Muscle layer of duodenum (tissue), 2 donors: Measurements from ENCODE around the gene SDK1.

ENCODE experiments used
- H3K27ac ChIP-seq: one replicate; pipeline ENCODE4 v1.7.0; 2013; ENCODE audit warnings: mild to moderate bottlenecking, low read length
- H3K27me3 ChIP-seq: one replicate; pipeline ENCODE4 v1.7.0; 2013; ENCODE audit warnings: low read depth, mild to moderate bottlenecking, control low read depth, low read length
- H3K36me3 ChIP-seq, 2 donors: one replicate each; pipeline ENCODE4 v1.7.0; 2013; ENCODE audit warnings: low read length in 2 of 2, control low read depth in 1 of 2, mild to moderate bottlenecking in 1 of 2; ENCODE audit not compliant: insufficient read depth in 2 of 2, control insufficient read depth in 1 of 2
- H3K4me1 ChIP-seq, 2 donors: one replicate each; pipeline ENCODE4 v1.7.0; 2013; ENCODE audit warnings: low read length in 2 of 2, mild to moderate bottlenecking in 2 of 2, control low read depth in 1 of 2, moderate library complexity in 1 of 2; ENCODE audit not compliant: insufficient read depth in 2 of 2, control insufficient read depth in 1 of 2
- H3K4me3 ChIP-seq, 2 donors: one replicate each; pipeline ENCODE4 v1.7.0; 2013; ENCODE audit warnings: low read length in 2 of 2, low read depth in 1 of 2, mild to moderate bottlenecking in 1 of 2
- H3K9me3 ChIP-seq, 2 donors: one replicate each; pipeline ENCODE4 v1.7.0; 2013; ENCODE audit warnings: low read length in 2 of 2, control low read depth in 1 of 2, mild to moderate bottlenecking in 1 of 2; ENCODE audit not compliant: control insufficient read depth in 1 of 2
- donor health status: healthy.

Gene SDK1

GRCh38 chr7:3312583-3312982 is 11.5 kb downstream of the SDK1 start:
- H3K36me3 ChIP-seq: no peaks in the 10 kb centered on the region
- no peaks in the 10 kb centered on the region for H3K9me3 ChIP-seq
- no peaks in the 10 kb centered on the region for H3K4me1 ChIP-seq
- no peak overlapping the region for H3K4me3 ChIP-seq
- H3K27ac ChIP-seq: no peak overlapping the region
- peaks cover 3% of the 10 kb centered on the region for H3K27me3 ChIP-seq

- no peak overlapping the region for H3K27ac ChIP-seq
- no peaks in the 10 kb centered on the region for H3K36me3 ChIP-seq
- no peaks in the 10 kb centered on the region for H3K4me1 ChIP-seq
- H3K4me3 ChIP-seq: no peak overlapping the region
- peaks cover 0 to 6% of the 10 kb centered on the region in 2 donors for H3K9me3 ChIP-seq
- H3K27me3 ChIP-seq: no peaks in the 10 kb centered on the region
Measured at GRCh38 chr7:3318874-3319273, 17.8 kb downstream of the SDK1 start.

GRCh38 chr7:3321206-3321605 is 20.2 kb downstream of the SDK1 start:
- Histone ChIP-seq H3K27me3 (no peaks in the 10 kb centered on the region), H3K4me3 (no peak overlapping the region), H3K9me3 (peaks cover 0 to 6% of the 10 kb centered on the region in 2 donors), H3K4me1 (no peaks in the 10 kb centered on the region), H3K27ac (no peak overlapping the region), H3K36me3 (no peaks in the 10 kb centered on the region)

GRCh38 chr7:3321745-3322144 is 20.7 kb downstream of the SDK1 start:
- H3K4me3 ChIP-seq: no peak overlapping the region
- H3K27ac ChIP-seq: no peak overlapping the region
- no peaks in the 10 kb centered on the region for H3K27me3 ChIP-seq
- no peaks in the 10 kb centered on the region for H3K36me3 ChIP-seq
- peaks cover 0 to 6% of the 10 kb centered on the region in 2 donors for H3K9me3 ChIP-seq
- H3K4me1 ChIP-seq: no peaks in the 10 kb centered on the region

GRCh38 chr7:3326246-3326645 is 25.2 kb downstream of the SDK1 start:
- H3K4me1 ChIP-seq: no peaks in the 10 kb centered on the region
- no peak overlapping the region for H3K27ac ChIP-seq
- H3K36me3 ChIP-seq: no peaks in the 10 kb centered on the region
- no peak overlapping the region for H3K4me3 ChIP-seq
- H3K9me3 ChIP-seq: peaks cover 0 to 6% of the 10 kb centered on the region in 2 donors
- H3K27me3 ChIP-seq: no peaks in the 10 kb centered on the region

- Histone ChIP-seq H3K4me1 (no peaks in the 10 kb centered on the region), H3K27me3 (no peaks in the 10 kb centered on the region), H3K36me3 (no peaks in the 10 kb centered on the region), H3K4me3 (no peak overlapping the region), H3K9me3 (peaks cover 0 to 6% of the 10 kb centered on the region in 2 donors), H3K27ac (no peak overlapping the region)
Measured at GRCh38 chr7:3327099-3327498, 26.0 kb downstream of the SDK1 start.

GRCh38 chr7:3327655-3328054 is 26.6 kb downstream of the SDK1 start:
- Histone ChIP-seq H3K27ac (no peak overlapping the region), H3K36me3 (no peaks in the 10 kb centered on the region), H3K27me3 (no peaks in the 10 kb centered on the region), H3K4me3 (no peak overlapping the region), H3K9me3 (peaks cover 0 to 6% of the 10 kb centered on the region in 2 donors), H3K4me1 (no peaks in the 10 kb centered on the region)

- H3K27ac ChIP-seq: no peak overlapping the region
Measured at GRCh38 chr7:3332308-3332707, 31.3 kb downstream of the SDK1 start.

GRCh38 chr7:3333861-3334260 is 32.8 kb downstream of the SDK1 start:
- no peak overlapping the region for H3K4me3 ChIP-seq
- no peak overlapping the region for H3K27ac ChIP-seq
- H3K4me1 ChIP-seq: no peaks in the 10 kb centered on the region
- no peaks in the 10 kb centered on the region for H3K36me3 ChIP-seq
- H3K27me3 ChIP-seq: no peaks in the 10 kb centered on the region
- H3K9me3 ChIP-seq: no peaks in the 10 kb centered on the region

More at GRCh38 chr7:3332308-3332707, 31.3 kb downstream of the SDK1 start:
- Histone ChIP-seq H3K4me1 (no peaks in the 10 kb centered on the region), H3K36me3 (no peaks in the 10 kb centered on the region), H3K4me3 (no peak overlapping the region), H3K27me3 (no peaks in the 10 kb centered on the region), H3K9me3 (no peaks in the 10 kb centered on the region)

- Histone ChIP-seq H3K36me3 (no peaks in the 10 kb centered on the region), H3K9me3 (no peaks in the 10 kb centered on the region), H3K4me3 (no peak overlapping the region), H3K4me1 (no peaks in the 10 kb centered on the region), H3K27me3 (no peaks in the 10 kb centered on the region), H3K27ac (no peak overlapping the region)
Measured at GRCh38 chr7:3336042-3336665, 35.1 kb downstream of the SDK1 start.

- Histone ChIP-seq H3K27ac (no peak overlapping the region), H3K9me3 (no peaks in the 10 kb centered on the region), H3K4me3 (no peak overlapping the region), H3K4me1 (no peaks in the 10 kb centered on the region), H3K36me3 (no peaks in the 10 kb centered on the region), H3K27me3 (no peaks in the 10 kb centered on the region)
Measured at GRCh38 chr7:3338161-3338560, 37.1 kb downstream of the SDK1 start.
